Esophagus squamous epithelium (tissue), 5 donors: ENCODE results near the gene SUSD3. TPM values are rescaled to one million over a fixed set of nuclear protein-coding genes. Genes with fewer than 3 reads are reported as not detected.
A peak's percentile ranks its signal among the peaks of the same experiment; 100 is the strongest.

Experiments used
- DNase-seq: peaks from one replicate; lab custom pipeline; 2025; lab: John Stamatoyannopoulos, UW
- H3K27ac ChIP-seq, 4 donors: fragments of 200-600 bp; sonication (generic); one replicate each; pipeline ENCODE4 v1.5.1; 2016 to 2019; ENCODE audit warnings: mild to moderate bottlenecking in 1 of 4
- H3K27me3 ChIP-seq, 4 donors: fragments of 200-600 bp; sonication (generic); 1 replicate in 3 of 4; 2 replicates in 1 of 4; pipeline versions ENCODE4 v1.5.1 to v1.6.0; 2017 to 2021; ENCODE audit warnings: antibody characterized with exemption in 1 of 4
- H3K36me3 ChIP-seq, 3 donors: fragments of 200-600 bp; sonication (generic); one replicate each; pipeline ENCODE4 v1.5.1; 2016 to 2019
- H3K4me1 ChIP-seq, 3 donors: fragments of 200-600 bp; sonication (generic); one replicate each; pipeline ENCODE4 v1.5.1; 2017 to 2019
- H3K4me3 ChIP-seq, 4 donors: fragments of 200-600 bp; sonication (generic); 1 replicate in 3 of 4; 2 replicates in 1 of 4; pipeline ENCODE4 v1.5.1; 2016 to 2019; ENCODE audit warnings: mild to moderate bottlenecking in 2 of 4, moderate library complexity in 1 of 4
- H3K9me3 ChIP-seq, 3 donors: fragments of 200-600 bp; sonication (generic); one replicate each; pipeline ENCODE4 v1.5.1; 2016 to 2019
- POLR2A ChIP-seq, 4 donors: fragments of 450-650 bp; IDR thresholded peaks; one replicate each; pipeline ENCODE4 v1.6.1; 2017; ENCODE audit warnings: antibody characterized with exemption in 4 of 4, mild to moderate bottlenecking in 4 of 4, moderate library complexity in 3 of 4
- WGBS, 2 donors: methylation state at CpG; one replicate each; pipeline ENCODE4 v1.1.5; 2018; 5-methylcytosine and 5-hydroxymethylcytosine counted together
- intact Hi-C: fragments of 100-400 bp; cut with DNase I; formaldehyde crosslinking; loops from one replicate; pipeline ENCODE4 v1.15.0; 2022
- total RNA-seq, 4 donors: library from RNA; depleted of rRNA; stranded (reverse); fragments of >200 nt; gene quantifications; one replicate each; pipeline ENCODE4 v1.1.0, GENCODE V29; 2016
- TF ChIP-seq, protein P1 (sequence below), 6 experiments: fragments of 450-650 bp in 4 of 6; fragments of 200-600 bp in 2 of 6; sonication (generic) in 2 of 6; IDR thresholded peaks; one replicate each; pipeline ENCODE4 v1.5.1; 2016 to 2019; ENCODE audit warnings: antibody characterized with exemption in 6 of 6, mild to moderate bottlenecking in 4 of 6, moderate library complexity in 4 of 6
- donor health status: DM: yes; HTN: yes; CAD: no.

The SUSD3 gene
- total RNA-seq, 4 donors from 2014 or later = 0.22 to 5.8 (median 2.7) TPM

DNA sequence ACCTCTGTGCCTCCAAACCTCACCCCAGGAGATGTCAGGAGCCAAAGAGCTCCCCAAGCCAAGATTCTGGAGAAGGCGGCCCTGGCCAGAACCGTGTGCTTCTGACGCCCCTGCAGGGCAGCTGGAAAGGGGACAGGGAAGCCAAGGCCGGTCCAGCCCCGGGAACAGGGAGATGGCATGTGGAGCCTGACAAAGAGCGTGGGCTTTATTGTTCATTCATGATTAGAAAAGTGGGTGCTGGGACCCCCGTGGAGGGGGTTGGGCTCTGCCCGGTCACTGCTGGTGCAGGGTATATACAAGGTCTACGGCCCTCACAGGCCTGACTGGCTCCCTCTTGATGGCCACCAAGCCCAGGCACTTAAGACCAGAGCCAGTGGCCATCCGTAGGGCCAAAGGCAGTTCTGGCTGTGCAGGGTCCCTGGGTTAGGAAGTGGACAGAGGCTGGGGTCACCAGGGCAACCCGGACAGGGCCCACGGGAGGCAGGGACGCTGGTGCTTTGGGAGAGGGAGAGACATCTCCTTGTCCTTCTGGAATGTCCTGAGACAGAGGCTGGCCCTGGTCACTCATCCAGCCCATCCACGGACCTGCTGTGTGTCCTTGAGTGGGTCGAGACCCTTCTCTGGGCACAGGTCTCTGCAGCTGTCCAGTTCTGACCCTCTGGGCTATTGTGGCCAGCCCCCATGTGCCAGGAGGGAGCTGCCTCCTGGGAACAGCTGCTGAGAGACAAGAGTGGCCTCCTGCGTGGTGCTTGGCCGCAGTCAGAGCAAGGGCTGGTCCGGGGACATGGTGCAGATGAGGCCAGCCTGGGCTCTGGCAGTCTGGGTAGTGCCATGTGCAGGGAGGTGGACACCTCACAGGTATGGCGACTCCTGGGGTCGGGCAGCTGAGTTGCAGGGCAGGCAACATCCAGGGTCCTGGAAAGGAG is 63.1 kb downstream of the SUSD3 start:
- intact Hi-C loops = no loop called here
- WGBS, 2 donors = 76 to 80% methylated on average over 10 of the region's 20 CpGs
- Histone ChIP-seq H3K36me3 (peaks cover 6 to 46% (median 7%) of the 10 kb centered on the region in 3 donors), H3K27me3 (no peaks in the 10 kb centered on the region), H3K4me3 (no peak overlapping the region), H3K9me3 (no peaks in the 10 kb centered on the region), H3K27ac (peak overlapping the region in 1 of 4 donors; percentile 81), H3K4me1 (peaks cover 11 to 47% (median 25%) of the 10 kb centered on the region in 3 donors)
- TF ChIP-seq POLR2A (IDR thresholded peaks at IDR 0.05) = no peak
- TF ChIP-seq, protein P1, sequence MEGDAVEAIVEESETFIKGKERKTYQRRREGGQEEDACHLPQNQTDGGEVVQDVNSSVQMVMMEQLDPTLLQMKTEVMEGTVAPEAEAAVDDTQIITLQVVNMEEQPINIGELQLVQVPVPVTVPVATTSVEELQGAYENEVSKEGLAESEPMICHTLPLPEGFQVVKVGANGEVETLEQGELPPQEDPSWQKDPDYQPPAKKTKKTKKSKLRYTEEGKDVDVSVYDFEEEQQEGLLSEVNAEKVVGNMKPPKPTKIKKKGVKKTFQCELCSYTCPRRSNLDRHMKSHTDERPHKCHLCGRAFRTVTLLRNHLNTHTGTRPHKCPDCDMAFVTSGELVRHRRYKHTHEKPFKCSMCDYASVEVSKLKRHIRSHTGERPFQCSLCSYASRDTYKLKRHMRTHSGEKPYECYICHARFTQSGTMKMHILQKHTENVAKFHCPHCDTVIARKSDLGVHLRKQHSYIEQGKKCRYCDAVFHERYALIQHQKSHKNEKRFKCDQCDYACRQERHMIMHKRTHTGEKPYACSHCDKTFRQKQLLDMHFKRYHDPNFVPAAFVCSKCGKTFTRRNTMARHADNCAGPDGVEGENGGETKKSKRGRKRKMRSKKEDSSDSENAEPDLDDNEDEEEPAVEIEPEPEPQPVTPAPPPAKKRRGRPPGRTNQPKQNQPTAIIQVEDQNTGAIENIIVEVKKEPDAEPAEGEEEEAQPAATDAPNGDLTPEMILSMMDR (IDR thresholded peaks at IDR 0.05) = no peak
- DNase-seq = no peak

DNA sequence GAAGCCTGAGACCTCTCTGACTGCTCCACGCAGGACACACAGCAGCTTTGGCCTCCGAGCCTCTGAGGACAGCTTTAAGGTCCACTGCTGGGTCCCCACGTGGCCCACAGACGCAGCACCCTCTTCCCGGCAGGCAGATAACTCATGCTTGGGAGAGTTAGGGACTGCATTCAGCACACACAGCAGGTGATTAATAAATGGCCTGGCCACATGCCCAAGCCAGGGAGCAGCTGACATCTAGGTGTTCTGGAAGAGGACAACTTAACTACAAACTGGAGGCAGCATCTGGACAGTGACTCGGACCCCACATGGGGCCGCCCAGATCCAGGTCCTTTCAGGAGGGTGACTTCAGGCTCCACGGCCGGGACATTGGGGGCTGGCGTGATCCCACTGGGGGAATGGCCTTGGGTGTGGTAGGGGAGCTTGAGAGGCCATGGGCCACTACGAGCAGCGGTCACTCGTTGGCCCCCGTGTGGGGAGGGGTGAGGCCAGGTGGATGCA is 64.3 kb downstream of the SUSD3 start:
- DNase-seq = no peak
- no peak overlapping the region for H3K4me3 ChIP-seq
- no peak overlapping the region for H3K27ac ChIP-seq
- peaks cover 22 to 57% (median 37%) of the 10 kb centered on the region in 3 donors for H3K4me1 ChIP-seq
- H3K36me3 ChIP-seq = peaks cover 6 to 46% (median 7%) of the 10 kb centered on the region in 3 donors
- no peaks in the 10 kb centered on the region for H3K9me3 ChIP-seq
- TF ChIP-seq, protein P1 (IDR thresholded peaks at IDR 0.05) = no peak
- TF ChIP-seq POLR2A (IDR thresholded peaks at IDR 0.05) = no peak
- H3K27me3 ChIP-seq = no peaks in the 10 kb centered on the region
- intact Hi-C loops = no loop called here
- 85% methylated on average over 6 of the region's 14 CpGs; no CpG with 5 or more reads in 1 of the 2 donors for WGBS, 2 donors

DNA sequence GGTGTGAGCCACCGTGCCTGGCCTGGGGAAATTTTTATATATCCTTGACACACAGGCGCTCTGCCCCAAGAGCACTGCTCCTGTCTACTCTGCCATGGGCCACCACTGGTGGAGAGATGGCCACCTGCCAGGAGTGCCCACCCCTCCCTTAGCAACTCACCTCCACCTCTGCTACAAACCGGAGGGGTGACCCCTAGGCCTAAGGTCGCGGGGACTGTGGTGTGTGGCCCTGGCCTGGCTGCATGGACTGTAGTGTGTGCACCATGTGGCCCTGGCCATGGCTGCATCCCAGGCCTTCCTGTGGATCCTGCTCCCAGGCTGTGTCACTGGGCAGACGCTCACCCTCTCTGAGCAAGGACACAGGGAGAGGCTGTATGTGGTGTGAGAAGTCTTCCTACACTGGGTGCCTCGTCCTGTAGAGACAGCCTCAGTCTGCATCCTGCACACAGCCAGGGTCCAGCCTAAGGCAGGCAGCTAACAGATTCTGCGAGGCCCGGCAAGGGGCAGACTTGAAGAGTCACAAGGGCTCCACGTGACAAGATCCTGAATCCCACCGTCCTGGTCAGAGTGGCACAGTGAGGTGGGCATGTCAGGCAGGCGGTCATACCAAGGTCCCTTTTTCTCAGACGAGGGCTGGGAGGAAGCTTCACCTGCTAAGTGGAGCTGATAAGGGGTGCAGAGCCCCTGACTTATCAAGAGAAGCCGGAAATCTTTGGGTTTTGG is 65.2 kb downstream of the SUSD3 start:
- TF ChIP-seq POLR2A (IDR thresholded peaks at IDR 0.05) = no peak
- TF ChIP-seq, protein P1 (IDR thresholded peaks at IDR 0.05) = no peak
- Histone ChIP-seq H3K27ac (no peak overlapping the region), H3K4me3 (no peak overlapping the region), H3K36me3 (peaks cover 6 to 46% (median 7%) of the 10 kb centered on the region in 3 donors), H3K9me3 (no peaks in the 10 kb centered on the region), H3K4me1 (peaks cover 29 to 66% (median 46%) of the 10 kb centered on the region in 3 donors), H3K27me3 (no peaks in the 10 kb centered on the region)
- no peak for DNase-seq
- 79 to 87% methylated on average over 4 to 5 of the region's 14 CpGs for WGBS, 2 donors
- intact Hi-C loops = no loop called here

DNA sequence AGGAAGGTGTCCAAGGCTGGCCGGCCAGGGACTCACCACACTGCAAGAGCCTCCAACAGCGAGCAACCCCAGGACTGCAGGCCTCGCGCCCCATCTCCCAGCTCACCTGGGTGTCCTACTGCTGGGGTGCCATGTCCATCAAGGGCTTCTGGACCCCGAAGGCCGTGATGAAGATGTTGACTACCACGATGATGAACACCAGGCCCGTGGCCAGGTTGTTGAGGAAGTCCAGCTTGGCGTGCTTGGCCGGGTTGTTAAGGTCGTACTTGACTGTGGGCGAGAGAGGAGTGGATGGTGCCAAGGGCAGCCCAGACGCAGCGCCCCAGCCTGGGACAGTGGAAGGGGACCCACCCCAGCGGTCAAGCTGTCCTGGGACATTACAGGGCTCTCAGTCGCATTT is 66.3 kb downstream of the SUSD3 start:
- intact Hi-C loops = no loop called here
- Histone ChIP-seq H3K36me3 (peaks cover 6 to 46% (median 7%) of the 10 kb centered on the region in 3 donors), H3K27ac (no peak overlapping the region), H3K4me3 (no peak overlapping the region), H3K27me3 (no peaks in the 10 kb centered on the region), H3K4me1 (peaks cover 40 to 66% (median 51%) of the 10 kb centered on the region in 3 donors), H3K9me3 (no peaks in the 10 kb centered on the region)
- WGBS, 2 donors = 83% methylated on average over 8 of the region's 16 CpGs; no CpG with 5 or more reads in 1 of the 2 donors
- DNase-seq = no peak
- TF ChIP-seq, protein P1 (IDR thresholded peaks at IDR 0.05) = no peak
- no peak for TF ChIP-seq POLR2A (IDR thresholded peaks at IDR 0.05)
